ENCODE results near the gene CCR6.
A peak's percentile ranks its signal among the peaks of the same experiment; 100 is the strongest.
"Not testable (repeated sequence)": the region's sequence is repeated elsewhere in the genome, so short reads cannot be mapped to it uniquely, and the experiment has no call there.

CCR6 gene

DNA sequence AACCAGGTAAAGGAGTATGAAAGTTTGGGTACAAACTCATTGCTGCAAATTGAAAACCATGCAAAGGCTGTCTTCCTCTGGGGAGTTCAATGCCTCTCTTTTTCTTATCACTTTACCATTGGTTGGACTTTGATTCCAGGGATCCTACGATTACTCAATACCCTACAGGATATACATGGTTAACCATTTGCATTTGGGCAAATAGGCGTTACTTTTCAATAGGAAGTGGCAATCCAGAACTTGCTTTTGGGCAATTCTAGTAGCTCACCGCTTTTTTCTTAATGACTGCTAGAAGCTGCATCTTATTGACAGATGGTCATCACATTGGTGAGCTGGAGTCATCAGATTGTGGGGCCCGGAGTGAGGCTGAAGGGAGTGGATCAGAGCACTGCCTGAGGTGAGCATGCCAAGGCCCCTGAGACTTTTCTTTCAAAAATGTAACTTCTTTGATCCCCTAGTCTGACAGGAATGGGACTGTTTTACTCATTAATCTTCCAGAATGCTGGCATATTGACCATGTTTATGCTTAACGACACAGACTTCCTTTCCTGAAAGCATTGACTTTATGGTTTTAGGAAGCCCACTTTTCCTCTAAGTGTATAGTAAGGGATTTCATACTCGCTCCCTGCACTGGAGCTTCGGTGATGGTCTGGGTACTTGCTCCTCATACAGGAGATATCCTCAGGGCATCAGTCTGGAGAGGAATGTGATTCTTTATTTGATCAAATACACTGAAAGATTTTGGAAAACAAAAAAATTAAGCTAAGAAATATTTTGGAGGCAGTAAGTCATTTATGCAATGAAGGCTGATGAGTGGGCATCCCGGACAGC lies at the start of gene CCR6:
Gene CCR6, plus strand, starts transcription at position 270 of the 831 bp plus-strand sequence. CDS start 13,039 bp downstream, outside the sequence.
- DNase-seq (ENCODE audit: low read depth in 2 of 2): no peak

DNA sequence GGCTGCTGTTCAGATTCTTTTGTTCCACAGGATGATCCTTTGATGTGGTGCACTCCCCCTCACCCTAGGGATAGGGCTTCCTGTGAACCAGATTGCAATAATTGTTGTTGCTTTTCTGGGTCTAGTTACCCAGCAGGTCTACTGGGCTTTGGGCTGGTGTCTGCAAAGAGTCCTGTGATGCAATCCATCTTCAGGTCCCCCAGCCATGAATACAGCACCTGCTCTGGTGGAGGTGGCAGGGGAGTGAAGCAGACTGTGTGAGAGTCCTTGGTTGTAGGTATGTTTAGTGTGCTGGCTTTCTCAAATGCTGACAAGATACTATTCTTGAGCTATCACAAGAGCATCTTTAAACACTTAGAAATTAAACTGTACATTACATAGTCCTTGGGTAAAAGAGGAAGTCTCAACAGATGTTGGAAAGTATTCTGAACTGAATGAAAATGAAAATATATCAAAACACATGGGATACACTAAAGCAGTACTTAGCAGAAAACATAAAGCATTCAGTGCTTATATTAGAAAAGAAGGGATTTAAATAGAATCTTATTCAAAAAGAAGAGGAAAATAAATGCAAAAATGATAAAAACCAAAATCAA lies 49.1 kb upstream of the CCR6 start:
- no peak for DNase-seq (ENCODE audit: low read depth in 2 of 2)

DNA sequence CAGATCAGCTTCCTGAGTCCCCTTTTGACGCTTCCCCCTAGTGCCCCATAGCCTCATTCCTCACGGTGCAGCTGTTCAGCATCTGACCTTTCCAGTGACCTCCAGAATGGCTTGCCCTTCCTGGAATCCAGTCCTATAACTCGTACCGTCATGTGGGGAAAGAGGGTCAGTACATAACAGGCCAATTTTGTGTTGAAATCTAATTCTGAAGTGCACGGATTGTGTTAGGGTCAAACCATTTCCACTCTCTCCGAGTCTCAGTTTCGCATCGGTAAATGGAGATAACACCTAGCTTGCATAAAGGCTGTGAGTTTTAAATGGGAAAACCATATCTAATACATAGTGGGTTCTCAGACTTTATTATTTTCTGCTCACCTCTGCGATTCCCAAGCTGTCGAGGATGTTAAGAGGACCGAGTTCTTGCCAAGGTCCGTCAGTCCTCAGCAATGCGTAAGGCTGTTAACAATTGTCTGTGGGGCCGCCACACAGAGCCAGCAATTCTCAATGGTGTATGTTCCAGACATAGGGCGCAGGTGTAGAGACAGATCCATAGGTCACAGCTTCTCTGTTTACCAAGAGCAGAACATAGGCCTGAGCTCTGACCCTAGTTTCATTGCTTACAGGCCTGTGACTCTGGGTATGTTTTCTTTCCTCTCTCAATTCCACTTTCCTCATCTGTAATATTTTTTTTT lies 45.5 kb upstream of the CCR6 start:
- no peak for DNase-seq (ENCODE audit: low read depth in 2 of 2)

DNA sequence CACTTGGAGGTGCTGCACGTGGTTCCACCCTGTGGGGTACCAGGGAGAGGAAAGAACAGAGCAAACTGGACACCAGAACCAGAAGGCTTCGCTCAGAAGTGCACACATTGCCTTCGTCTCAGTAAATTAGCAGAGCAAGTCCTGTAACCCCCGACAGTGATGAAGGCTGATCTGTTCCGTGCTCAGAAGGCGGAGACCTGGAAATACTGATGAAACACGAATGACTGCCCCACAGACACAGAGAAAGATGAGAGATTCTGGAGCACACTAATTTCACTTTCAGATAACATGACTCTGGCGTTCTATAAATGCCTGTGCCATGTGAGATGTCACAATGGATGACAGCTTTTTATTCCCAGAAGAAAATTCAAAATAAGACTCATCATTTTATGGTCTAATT lies 44.2 kb upstream of the CCR6 start:
- no peak for DNase-seq (ENCODE audit: low read depth in 2 of 2)

DNA sequence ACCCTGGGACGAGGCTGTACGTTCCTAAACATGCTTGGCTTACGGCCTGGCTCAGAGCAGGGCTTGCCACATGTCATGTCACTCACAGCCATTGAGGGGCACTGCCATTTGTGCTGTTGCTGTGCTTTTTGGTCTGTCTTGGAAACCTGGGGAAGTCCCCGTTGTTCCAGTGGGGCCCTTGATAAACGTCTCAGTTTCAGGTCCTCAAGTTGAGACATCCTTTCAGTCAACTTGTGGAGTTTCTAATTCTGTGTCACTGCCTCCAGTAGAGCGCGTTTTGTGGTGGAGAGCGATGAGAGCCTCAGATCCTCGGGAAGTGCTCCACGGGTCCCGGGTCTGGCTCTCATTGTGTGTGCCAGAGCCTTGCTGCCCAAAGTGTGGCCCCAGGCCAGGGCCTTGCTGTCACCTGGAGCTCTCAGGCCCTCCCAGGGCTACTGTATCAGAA lies 43.0 kb upstream of the CCR6 start:
- DNase-seq (ENCODE audit: low read depth in 2 of 2): peak; percentile 41 to 49

DNA sequence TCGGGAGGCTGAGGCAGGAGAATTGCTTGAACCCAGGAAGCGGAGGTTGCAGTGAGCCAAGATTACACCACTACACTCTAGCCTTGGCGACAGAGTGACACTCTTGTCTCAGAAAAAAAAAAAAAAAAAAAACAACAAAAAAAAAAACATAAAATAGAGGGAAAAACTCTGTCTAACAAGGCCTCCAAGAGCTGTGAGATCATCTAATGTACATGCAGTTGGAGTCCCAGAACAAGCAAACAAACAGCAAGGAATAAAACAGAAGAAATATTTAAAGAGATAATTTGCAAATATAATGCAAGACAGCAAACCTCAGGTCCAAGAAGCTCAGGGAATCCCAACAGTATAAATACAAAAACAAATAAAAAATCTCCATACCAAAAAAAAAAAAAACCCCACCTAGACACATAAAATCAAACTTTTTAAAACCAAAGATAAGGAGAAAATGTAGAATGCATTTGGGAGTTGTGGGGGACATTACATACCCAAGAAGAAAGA lies 35.0 kb upstream of the CCR6 start:
- DNase-seq (ENCODE audit: low read depth in 2 of 2): no peak

DNA sequence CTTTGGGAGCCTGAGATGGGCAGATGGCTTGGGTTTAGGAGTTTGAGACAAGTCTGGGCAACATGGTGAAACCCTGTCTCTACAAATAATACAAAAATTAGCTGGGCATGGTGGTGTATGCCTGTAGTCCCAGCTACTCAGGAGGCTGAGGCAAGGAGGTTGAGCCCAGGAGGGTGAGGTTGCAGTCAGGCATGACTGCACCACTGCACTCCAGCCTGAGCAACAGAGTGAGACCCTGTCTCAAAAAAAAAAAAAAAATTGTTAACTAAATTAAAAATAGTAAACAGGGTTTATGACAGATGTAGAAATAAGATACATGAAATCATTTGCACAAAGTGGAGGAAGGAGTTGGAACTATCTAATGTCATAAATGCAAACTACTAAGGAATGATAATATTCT lies 34.2 kb upstream of the CCR6 start:
- DNase-seq (ENCODE audit: low read depth in 2 of 2): not testable (repeated sequence)

DNA sequence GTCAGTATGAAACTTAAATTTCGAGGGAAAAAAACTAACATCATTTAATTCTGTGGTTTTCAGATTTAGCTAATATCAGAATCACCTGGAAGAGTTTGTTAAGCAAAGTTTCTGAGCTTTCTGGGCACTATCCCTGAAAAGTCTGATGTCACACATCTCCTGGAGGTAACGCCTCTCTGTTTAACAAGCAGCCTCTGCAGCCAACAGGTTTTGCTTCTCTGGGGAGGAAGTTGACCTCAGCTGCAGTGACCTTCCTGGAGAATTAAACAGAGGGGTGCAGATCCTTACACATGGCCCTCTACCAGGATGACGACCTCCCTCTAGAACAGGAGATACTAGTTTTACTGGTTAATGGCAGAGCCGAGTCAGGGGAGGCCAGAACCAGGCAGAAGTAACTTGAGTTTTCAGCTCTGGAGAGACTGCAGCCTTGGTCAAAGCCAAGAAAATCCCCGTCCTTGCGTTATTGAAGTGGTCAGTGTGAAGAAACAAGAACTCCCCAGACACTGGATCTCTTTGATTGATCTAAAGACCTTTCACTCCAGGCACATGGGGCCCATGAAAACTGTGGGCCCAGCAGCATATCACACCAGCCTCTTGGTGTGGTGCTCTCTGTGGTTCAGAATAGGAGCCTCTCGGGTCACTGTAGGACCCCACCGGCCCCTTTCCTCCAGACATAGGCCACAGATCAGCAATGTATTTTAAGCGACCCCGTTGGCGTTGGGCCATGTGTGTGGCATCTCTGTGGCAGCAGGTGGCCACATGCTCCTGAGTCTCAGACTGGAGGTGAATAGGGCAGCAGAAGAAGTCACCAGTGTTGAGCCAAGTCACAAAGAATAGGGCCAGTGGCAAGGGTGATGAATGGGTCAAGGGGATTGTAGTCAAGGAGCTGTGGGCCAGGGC lies 33.4 kb upstream of the CCR6 start:
- DNase-seq (ENCODE audit: low read depth in 2 of 2): no peak

DNA sequence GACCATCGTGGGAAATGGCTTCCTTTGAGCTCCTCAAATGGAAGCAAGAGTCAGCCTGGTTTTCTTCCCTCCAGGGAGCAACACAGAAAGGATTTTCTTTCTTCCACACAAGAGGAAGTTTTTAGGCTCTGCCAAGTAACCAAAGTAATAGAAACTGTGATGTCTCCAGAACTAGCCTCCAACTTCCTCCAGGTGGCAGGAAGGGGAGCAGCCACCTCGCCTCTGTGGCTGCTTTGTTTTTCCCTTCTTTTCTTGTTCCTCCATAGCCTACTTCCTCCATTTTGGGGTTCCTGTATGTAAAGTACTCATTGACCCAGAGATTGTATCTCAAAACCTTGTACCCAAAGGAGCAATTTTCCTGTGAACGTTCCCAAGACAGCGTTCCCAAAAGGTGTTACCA lies 32.7 kb upstream of the CCR6 start:
- DNase-seq (ENCODE audit: low read depth in 2 of 2): no peak

DNA sequence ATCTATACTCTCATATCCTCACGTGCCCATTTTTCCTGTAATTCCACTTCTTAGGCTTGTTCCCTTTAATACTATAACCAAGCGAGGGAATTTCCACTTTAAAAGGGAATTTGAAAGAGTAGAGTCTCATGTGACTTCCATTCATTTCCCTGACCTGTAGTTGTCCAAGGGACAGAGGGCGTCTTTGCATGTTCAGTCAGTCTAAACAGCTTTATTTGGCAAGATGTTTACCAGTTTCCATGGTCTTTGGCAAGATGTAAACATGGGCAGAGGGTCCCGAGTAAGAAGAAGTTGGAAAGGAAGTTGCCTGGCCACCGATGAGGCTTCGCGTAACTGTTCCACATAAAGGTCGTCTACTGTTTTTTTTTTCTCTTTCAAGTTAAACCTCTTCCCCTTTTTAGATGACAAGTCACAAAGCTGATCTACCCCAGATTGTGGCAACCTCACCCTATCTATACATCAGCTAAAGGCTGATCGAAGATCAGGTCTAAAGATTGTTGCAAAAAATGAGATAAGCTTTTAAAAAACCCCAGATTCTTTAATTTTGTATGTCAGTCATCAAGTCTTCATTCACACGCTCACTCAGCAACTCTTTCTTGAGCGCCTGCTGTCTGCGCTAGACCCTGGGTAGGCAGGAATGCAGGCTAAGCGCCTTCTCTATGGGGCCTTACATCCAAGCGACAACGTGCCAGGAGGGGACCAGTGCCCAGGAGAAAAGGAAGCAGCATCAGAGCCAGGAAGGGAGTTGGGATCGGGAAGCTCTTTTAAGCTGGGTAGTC lies 31.7 kb upstream of the CCR6 start:
- DNase-seq (ENCODE audit: low read depth in 2 of 2): no peak

DNA sequence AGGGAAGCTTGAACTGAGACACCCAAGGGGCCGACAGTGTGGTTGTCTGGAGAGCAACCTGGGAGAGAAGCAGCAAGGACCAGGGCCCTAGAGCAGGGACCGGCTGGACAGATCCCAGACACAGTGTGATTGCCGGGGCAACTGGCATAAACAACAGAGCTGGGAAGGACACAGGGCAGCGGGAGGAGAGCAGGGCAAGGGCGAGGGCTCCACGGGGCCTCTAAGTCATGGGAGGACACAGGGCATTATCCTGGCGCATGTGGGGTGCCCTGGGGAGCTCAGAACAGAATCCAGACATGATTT lies 31.1 kb upstream of the CCR6 start:
- no peak for DNase-seq (ENCODE audit: low read depth in 2 of 2)

DNA sequence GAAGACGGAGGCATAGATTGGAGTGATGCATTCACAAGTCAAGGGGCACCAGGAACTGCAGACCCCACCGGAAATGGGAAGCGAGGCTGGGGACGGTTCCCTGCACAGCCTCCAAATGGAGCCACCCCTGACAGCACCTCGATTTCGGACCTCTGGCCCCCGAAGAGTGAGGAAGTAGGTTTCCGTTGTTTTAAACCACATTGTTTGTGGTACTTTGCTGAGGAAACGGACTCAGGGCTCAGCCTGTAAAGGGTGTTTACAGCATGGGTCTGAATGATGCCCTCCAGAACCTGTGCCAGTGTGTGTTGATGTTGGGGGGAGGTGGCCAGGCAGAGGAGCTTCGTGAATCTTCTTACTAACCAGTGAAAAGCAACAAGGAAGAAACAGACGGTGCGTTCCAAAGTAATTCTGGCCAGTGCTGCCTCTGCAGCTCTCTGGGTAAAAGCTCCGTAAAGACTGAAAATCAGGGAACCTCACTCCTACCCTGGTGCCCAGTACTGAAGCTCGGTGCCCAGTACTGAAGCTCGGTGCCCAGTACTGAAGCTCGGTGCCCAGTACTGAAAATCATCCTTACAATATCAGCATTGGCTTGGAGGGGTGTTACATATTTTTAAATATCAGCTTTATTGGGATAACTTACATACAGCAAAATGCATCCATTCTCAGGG lies 30.1 kb upstream of the CCR6 start:
- DNase-seq (ENCODE audit: low read depth in 2 of 2): no peak

DNA sequence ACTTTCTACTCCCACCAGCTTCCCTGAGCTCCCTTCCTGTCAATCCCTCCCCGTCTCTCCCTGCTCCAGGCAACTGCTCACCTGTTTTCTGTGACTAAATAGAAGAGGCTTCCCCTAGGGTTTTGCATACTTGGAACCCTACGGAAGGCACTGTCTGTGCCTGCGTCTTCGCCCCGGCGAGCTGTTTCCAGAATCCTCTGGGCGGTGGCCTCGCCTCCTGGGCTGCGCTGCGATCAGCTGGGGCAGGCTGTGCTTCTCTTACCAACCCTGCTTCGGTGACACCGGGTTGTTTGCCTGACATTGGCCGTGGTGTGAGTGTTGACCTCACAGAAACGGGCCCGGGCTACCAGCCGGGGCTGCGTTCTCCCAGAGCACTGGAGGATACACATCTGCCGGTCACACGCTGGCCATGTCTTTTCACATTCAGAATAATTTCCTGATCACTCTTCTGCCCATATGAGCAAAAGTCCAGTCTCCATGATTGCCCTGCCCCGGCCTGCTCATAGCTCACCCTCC lies 29.4 kb upstream of the CCR6 start:
- no peak for DNase-seq (ENCODE audit: low read depth in 2 of 2)

DNA sequence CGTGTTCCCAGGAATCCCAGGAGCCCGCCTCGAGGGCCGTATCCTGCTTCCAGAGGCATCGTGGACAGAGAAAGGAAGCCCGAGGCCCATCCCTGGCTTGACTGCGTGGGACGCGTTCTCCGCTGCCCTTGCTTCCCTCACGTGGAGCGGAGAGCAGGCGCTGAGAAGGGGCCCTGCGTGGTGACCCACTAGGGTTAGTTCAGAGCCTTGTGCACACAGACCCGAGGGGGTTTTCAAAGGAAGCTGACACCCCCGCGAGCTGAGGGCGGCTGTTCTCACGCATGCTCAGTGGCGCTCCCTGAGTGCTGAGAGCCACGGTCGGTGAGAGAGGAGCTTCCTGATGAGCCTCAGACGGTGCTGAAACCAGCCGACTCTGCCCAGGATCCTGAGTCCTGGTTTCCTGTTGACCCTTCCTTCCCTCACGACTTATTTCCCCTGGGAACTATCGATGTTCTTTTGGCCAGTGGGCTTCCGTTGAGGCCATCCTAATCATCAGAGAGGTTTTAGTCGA lies 28.9 kb upstream of the CCR6 start:
- peak; percentile 50 to 60 for DNase-seq (ENCODE audit: low read depth in 2 of 2)

DNA sequence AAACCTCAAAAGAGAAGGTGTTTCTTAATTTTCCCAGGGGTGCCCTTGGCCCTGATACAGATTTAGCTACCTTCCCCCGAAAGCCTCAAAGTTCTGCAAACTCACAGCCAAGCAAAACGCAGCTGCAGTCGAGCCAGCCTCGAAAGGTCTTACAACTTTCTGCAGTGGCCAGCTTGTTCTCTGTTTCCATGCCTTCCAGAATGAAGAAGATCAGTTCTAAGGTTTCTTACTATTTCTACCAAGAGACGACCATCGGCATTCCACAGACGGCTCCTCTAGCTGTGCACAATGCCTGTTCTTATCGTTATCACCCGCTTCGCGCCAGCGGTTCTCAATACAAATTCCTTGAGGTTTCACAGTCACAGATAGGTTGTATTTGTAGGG lies 28.5 kb upstream of the CCR6 start:
- DNase-seq (ENCODE audit: low read depth in 2 of 2): no peak

DNA sequence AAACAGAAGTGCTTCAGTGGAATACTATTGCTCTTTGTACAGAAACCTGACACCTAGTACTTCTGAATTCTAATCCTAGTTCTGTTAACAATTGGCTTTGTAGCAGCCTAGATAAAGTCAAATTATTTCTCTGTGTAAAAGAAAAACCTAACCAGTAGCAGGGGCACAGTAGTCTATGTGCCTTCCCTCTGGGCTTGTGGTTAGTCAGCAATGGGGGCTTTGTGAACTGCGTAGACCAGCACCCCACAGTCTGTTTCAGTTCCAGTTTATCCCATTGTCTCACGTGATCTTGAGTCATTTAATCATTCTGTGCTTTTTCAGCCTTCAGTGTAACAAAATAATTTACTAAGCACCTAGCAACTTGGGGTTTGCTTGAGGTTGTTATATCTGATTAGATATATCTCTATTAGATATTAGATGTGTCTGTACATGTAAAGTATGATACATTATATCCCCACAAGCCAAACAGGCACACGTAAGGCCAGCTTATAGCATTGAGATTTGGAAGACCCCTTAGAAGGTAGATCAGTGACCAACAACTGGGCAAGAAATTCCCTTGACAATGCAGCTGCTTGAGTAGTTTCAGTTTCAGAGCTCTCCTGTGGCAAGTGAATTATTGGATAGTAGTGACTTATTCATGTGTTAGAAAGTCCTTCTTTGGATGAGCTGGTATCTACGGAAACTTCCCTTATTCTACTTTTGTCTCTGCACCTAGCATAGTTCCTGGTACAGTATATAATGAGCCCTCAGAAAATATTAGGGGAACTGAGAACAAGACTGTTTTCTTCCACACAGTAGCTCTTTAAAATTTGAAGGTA lies 27.9 kb upstream of the CCR6 start:
- DNase-seq (ENCODE audit: low read depth in 2 of 2): no peak

DNA sequence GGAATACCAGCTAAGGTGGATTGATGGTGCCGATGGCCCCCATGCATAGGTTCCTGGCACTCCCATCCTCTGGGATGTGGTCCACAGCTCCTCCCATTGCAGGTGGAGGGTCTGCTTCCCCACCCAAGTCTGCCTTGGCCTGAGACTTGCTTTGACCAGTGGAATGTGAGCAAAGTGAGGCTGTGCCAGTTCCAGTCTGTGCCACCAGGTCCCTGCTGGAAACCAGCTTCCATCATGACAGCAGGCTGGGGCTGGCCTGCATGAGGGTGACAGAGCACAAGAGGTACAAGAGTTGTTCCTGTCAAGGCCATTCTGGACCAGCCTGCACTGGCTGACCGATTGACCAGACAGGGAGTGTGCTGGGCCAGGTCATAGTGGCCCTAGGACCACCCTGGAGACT lies 27.0 kb upstream of the CCR6 start:
- no peak for DNase-seq (ENCODE audit: low read depth in 2 of 2)

DNA sequence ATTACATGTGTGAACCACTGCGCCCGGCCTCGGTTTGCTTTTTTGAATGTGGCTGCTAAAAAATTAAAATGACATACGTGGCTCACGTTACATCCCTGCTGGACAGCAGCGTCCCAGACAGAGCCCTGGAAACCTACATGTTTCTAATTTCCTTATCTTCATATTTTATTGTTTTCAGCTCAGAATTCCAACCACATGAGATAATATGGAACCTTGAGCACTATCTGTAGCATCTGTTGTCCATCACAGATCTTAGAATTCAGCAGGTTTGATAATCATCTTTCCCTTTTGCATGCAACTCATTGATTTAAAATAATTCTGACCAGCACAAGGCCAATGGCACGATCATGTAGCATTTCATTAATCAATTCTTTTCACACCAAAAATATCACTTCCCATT lies 25.9 kb upstream of the CCR6 start:
- no peak for DNase-seq (ENCODE audit: low read depth in 2 of 2)

DNA sequence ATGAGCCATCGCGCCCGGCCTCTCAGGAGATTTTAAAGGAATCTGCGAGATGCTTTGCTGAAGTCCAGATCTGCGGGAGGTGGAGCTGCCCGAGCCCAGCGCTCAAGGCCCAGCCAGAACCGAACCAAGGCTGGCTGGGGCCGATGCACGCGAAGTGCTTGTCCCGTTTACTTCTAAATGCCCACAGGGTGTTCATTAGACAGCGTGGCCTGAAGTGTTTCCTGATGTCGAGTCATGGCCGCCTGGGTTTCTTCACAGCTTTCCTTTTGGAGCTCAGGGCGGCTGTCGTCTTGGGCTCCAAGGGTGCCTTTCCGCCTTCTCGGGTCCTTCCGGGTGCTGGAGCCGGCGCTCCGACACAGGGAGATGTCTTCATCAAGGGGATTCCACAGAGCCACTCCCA lies 25.1 kb upstream of the CCR6 start:
- no peak for DNase-seq (ENCODE audit: low read depth in 2 of 2)

Measured in stimulated activated CD8-positive, alpha-beta memory T cell treated with anti-CD3 and anti-CD28 coated beads, Interleukin-2, amount 100 ng/mL, for 48 hours (primary cell).